Activated CD4-positive, alpha-beta T cell treated with anti-CD3 and anti-CD28 coated beads for 36 hours (primary cell): ENCODE results near the gene NOX5. TPM values are rescaled to one million over a fixed set of nuclear protein-coding genes. Genes with fewer than 3 reads are reported as not detected.

Source experiments
- ATAC-seq: fragments of 200-7000 bp; cut with Tn5 transposase; one replicate; pipeline ENCODE4 v1.10.0; 2021; ENCODE audit warnings: mild to moderate bottlenecking, moderate library complexity
- CTCF ChIA-PET: fragments of 350-600 bp; sonication (Branson Sonifier 250); formaldehyde crosslinking; loops from one replicate; lab custom pipeline; 2021; ENCODE audit warnings: antibody characterized with exemption; lab: Charles Lee
- POLR2A ChIA-PET: fragments of 350-600 bp; sonication (Branson Sonifier 250); formaldehyde crosslinking; loops from one replicate; lab custom pipeline; 2021; ENCODE audit warnings: antibody characterized with exemption, inconsistent platforms; lab: Charles Lee
- DNase-seq: peaks from one replicate; pipeline ENCODE4 v3.0.0-alpha.2; 2020
- H3K27ac Mint-ChIP-seq: one replicate; pipeline ENCODE4 v1.8.0; 2021; ENCODE audit warnings: mixed read lengths
- H3K27me3 Mint-ChIP-seq: one replicate; pipeline ENCODE4 v1.8.0; 2021; ENCODE audit warnings: mixed read lengths
- H3K36me3 Mint-ChIP-seq: one replicate; pipeline ENCODE4 v1.8.0; 2021; ENCODE audit warnings: low read depth, mixed read lengths
- H3K4me1 Mint-ChIP-seq: one replicate; pipeline ENCODE4 v1.8.0; 2021; ENCODE audit warnings: mixed read lengths
- H3K4me3 Mint-ChIP-seq: one replicate; pipeline ENCODE4 v1.8.0; 2021; ENCODE audit warnings: mild to moderate bottlenecking, moderate library complexity, mixed read lengths
- H3K9me3 Mint-ChIP-seq: one replicate; pipeline ENCODE4 v1.8.0; 2021; ENCODE audit warnings: low read depth, mixed read lengths
- intact Hi-C, 2 experiments: fragments of 100-400 bp; cut with DNase I in 1 of 2; cut with micrococcal nuclease in 1 of 2; formaldehyde crosslinking; loops; one replicate each; pipeline versions ENCODE4 v1.14.2 to v1.15.1; 2022 to 2024; cut with DNase I, micrococcal nuclease
- total RNA-seq, 2 experiments: library from RNA; stranded (reverse); gene quantifications; one replicate each; pipeline ENCODE4 v1.2.3, GENCODE V29; 2021

NOX5 gene
- total RNA-seq, 2 experiments from 2014 or later = not detected

DNA sequence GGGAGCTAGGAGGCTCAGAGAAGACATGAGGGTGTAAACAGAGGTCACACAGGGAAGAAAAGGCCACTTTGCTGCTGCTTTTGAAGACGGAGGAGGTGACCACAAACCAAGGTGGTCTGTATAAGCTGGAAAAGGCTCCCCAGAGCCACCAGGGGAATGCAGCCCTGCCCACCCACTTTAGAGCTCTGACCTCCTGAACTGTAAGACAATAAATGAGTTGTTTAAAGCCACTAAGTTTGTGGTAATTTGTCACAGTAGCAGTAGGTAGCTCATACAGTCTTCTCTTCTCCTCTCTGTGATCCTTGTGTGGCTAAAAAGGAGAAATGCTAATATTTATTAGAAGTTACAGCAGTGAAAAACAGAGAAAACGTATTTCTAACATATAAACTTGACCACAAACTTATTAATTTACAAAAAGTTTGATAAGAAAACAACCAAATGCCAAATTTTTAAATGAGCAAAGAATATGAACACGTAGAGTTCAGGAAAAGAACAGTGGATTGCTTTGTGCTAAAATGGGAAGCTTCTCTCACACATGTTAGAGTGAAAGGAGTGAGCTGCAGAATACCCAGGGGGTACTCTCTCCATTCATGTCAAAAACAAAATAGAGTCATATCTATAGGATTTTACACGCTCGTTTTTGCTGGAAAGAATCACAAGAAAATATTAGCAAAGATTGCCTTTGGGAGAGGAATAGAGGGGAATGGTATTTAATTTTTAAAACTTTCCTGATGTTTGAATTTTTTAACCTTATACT is 71.0 kb downstream of the NOX5 start:
- POLR2A ChIA-PET = no interaction called here
- H3K9me3 Mint-ChIP-seq = no peaks in the 10 kb centered on the region
- CTCF ChIA-PET = interaction anchor here (0.7 to 1.0 kb wide), 3 partner anchors 17 to 194 kb away, joined by 3 to 4 read pairs (median 3); no protein-coding TSS in a partner anchor
- H3K36me3 Mint-ChIP-seq = no peaks in the 10 kb centered on the region
- peaks cover 7% of the 10 kb centered on the region for H3K4me1 Mint-ChIP-seq
- no peak overlapping the region for H3K4me3 Mint-ChIP-seq
- no peak for DNase-seq
- intact Hi-C loops = no loop called here
- H3K27me3 Mint-ChIP-seq = peaks cover 15% of the 10 kb centered on the region
- no peak for ATAC-seq
- no peak overlapping the region for H3K27ac Mint-ChIP-seq

- CTCF ChIA-PET = interaction anchor here (0.9 kb wide), 1 partner anchor 27 kb away, joined by 5 read pairs; no protein-coding TSS in a partner anchor
- Mint-ChIP-seq H3K36me3 (no peaks in the 10 kb centered on the region), H3K4me3 (no peak overlapping the region), H3K27me3 (peaks cover 12% of the 10 kb centered on the region), H3K27ac (no peak overlapping the region), H3K4me1 (peaks cover 7% of the 10 kb centered on the region), H3K9me3 (no peaks in the 10 kb centered on the region)
- intact Hi-C loops = no loop called here
- DNase-seq (no peak), ATAC-seq (no peak)
- POLR2A ChIA-PET = no interaction called here
Observed at GRCh38 chr15:69086427-69087204, 72.1 kb downstream of the NOX5 start.

DNA sequence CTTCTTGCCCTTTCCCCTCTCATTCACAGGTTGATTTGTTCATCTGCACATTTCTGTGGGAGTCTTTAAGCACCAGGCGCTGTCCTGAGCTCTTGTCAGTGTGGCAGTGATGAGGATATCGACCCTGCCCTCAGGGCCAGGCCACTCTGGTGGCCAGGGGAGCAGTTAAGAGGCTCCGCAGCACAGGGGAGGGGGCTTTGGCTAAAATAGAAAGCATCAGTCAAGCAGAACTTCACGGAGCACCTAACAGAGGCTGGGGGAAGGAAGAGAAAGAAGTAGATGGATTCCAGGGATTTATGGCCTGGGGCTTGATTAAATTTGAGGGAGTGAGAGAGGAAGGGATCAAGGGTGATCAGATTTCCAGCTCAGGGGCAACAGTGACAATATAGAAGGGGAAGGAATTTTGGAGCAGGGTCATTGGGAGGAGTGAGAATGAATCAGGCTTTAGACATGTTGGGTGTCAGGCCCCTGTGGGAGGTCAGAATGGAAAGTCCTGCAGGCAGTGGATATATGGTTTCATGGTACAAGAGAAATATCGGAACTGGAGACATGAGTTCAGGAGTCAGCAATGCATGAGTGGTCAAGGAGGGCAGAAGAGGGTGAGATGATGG is 73.0 kb downstream of the NOX5 start:
- Mint-ChIP-seq H3K4me3 (no peak overlapping the region), H3K27ac (no peak overlapping the region), H3K9me3 (no peaks in the 10 kb centered on the region), H3K4me1 (peaks cover 4% of the 10 kb centered on the region), H3K27me3 (peaks cover 12% of the 10 kb centered on the region), H3K36me3 (no peaks in the 10 kb centered on the region)
- DNase-seq = no peak
- no peak for ATAC-seq
- POLR2A ChIA-PET = no interaction called here
- intact Hi-C loops = no loop called here
- CTCF ChIA-PET = interaction anchor here (0.9 kb wide), 1 partner anchor 28 kb away, joined by 5 read pairs; no protein-coding TSS in a partner anchor

DNA sequence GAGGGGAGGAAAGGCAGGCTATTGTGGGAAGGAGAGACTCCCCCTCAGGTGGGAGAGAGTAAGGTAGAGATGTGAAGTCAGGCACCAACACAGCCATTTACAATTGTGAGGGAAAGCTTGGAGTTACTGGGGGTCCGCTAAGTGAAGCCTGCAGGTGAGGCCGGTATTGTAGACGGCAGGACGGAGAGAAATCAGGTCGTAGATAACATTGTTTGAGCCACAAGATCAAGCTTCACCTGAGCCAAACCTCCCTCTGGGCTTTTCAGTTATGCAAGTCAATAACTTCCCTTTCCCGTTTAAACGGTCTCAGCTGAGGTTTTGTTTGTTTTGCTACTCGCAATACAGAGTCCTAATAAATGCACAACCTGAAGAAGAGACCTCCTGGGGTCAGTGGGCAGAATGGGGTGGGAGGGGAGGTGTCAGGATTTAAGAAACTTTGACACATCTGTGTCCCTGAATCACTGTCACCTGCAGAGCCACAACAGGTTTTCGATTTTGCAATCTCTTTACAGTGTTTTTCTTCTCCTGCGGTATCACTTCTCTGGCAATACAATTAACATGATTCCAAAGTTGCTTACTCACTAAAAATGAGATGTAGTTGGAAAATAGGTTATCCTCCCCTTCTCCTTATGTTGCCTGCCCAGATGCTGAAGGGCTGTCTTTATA is 73.9 kb downstream of the NOX5 start:
- Mint-ChIP-seq H3K4me1 (no peaks in the 10 kb centered on the region), H3K9me3 (no peaks in the 10 kb centered on the region), H3K27me3 (peaks cover 12% of the 10 kb centered on the region), H3K36me3 (no peaks in the 10 kb centered on the region), H3K4me3 (no peak overlapping the region), H3K27ac (no peak overlapping the region)
- CTCF ChIA-PET = no interaction called here
- ATAC-seq (no peak), DNase-seq (no peak)
- POLR2A ChIA-PET = no interaction called here
- intact Hi-C loops = no loop called here

DNA sequence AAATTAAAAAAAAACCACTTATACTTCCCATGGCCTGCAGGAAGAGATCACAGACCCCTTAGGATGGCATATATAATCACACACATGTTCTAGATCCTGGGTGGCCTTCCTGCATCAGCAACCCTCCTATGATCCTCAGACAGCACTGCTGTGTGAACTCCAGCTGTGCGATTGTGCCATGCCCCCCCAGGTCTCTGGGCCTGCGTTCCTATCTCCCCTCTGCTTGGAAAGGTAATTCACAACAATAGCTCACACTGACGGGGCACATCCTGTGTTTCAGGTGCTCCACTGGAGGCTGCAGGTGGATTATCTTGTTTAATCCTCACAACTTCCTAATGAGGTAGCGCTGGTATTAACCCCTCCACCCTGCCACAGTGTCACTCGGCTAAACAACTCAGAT is 74.8 kb downstream of the NOX5 start:
- intact Hi-C loops = no loop called here

DNA sequence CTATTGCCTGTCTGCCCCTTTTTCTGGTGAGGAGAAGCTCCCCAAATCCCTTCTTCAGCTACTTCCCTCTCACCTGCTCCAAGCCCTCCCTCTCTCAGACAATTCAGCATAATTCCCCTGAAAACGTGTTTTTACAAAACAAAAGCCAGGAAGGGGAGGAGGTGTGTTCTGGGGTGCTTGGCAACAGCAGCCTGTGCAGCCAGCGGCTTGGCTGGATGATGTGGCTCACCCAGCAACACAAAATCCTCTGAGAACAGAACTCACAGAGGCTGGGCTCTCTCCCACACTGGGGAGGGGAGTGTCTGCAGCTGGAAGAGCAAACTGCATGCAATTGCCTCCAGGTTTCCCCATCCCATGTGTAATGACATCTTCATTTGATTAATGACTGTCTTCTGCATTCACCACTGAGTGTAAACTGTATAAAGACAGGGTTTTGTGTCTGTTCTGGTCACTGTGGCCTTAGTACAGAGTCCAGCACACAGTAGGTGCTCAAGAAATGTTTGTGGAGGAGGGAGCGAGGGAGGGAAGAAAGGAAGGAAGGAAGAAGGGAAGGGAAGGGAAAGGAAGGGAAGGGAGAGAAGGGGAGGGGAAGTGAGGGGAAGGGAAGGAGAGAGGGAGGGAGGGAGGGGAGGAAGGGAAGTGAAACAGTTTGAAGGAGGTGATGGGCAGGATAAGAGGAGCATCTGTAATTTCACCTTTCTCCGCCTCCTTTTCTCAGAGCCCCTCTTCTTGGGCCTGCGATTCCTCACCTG is 75.9 kb downstream of the NOX5 start:
- Mint-ChIP-seq H3K4me1 (no peaks in the 10 kb centered on the region), H3K27me3 (peaks cover 12% of the 10 kb centered on the region), H3K36me3 (no peaks in the 10 kb centered on the region), H3K27ac (no peak overlapping the region), H3K4me3 (no peak overlapping the region), H3K9me3 (no peaks in the 10 kb centered on the region)
- ATAC-seq (no peak), DNase-seq (no peak)
- intact Hi-C loops = no loop called here
- POLR2A ChIA-PET = interaction anchor here (0.8 kb wide), 1 partner anchor 1249 kb away, joined by 3 read pairs; no protein-coding TSS in a partner anchor
- CTCF ChIA-PET = interaction anchor here (0.6 kb wide), 1 partner anchor 278 kb away, joined by 3 read pairs; no protein-coding TSS in a partner anchor

More for the DNA sequence above, 74.8 kb downstream of the NOX5 start:
- CTCF ChIA-PET = no interaction called here
- H3K4me1 Mint-ChIP-seq = no peaks in the 10 kb centered on the region
- H3K36me3 Mint-ChIP-seq = no peaks in the 10 kb centered on the region
- no peak overlapping the region for H3K27ac Mint-ChIP-seq
- no peaks in the 10 kb centered on the region for H3K9me3 Mint-ChIP-seq
- POLR2A ChIA-PET = no interaction called here
- DNase-seq (no peak), ATAC-seq (no peak)
- H3K27me3 Mint-ChIP-seq = peaks cover 12% of the 10 kb centered on the region
- H3K4me3 Mint-ChIP-seq = no peak overlapping the region

- intact Hi-C loops = no loop called here
- no peaks in the 10 kb centered on the region for H3K9me3 Mint-ChIP-seq
- no peaks in the 10 kb centered on the region for H3K4me1 Mint-ChIP-seq
- no peaks in the 10 kb centered on the region for H3K36me3 Mint-ChIP-seq
- ChIA-PET CTCF (no interaction called here), POLR2A (no interaction called here)
- DNase-seq (no peak), ATAC-seq (no peak)
- H3K27ac Mint-ChIP-seq = no peak overlapping the region
- peaks cover 12% of the 10 kb centered on the region for H3K27me3 Mint-ChIP-seq
- no peak overlapping the region for H3K4me3 Mint-ChIP-seq
Observed at GRCh38 chr15:69091654-69092053, 77.2 kb downstream of the NOX5 start.

- Mint-ChIP-seq H3K27me3 (peaks cover 12% of the 10 kb centered on the region), H3K4me3 (no peak overlapping the region), H3K27ac (no peak overlapping the region), H3K9me3 (no peaks in the 10 kb centered on the region), H3K4me1 (no peaks in the 10 kb centered on the region), H3K36me3 (no peaks in the 10 kb centered on the region)
- ChIA-PET POLR2A (no interaction called here), CTCF (no interaction called here)
- DNase-seq = no peak
- ATAC-seq = no peak
- intact Hi-C loops = no loop called here
Observed at GRCh38 chr15:69092159-69092558, 77.7 kb downstream of the NOX5 start.

GRCh38 chr15:69093127-69093526 is 78.6 kb downstream of the NOX5 start:
- ATAC-seq (no peak), DNase-seq (no peak)
- Mint-ChIP-seq H3K36me3 (no peaks in the 10 kb centered on the region), H3K4me3 (no peak overlapping the region), H3K27ac (no peak overlapping the region), H3K27me3 (peaks cover 7% of the 10 kb centered on the region), H3K9me3 (no peaks in the 10 kb centered on the region), H3K4me1 (no peaks in the 10 kb centered on the region)
- intact Hi-C loops = no loop called here
- POLR2A ChIA-PET = no interaction called here
- CTCF ChIA-PET = interaction anchor here (0.8 kb wide), 1 partner anchor 67 kb away, joined by 3 read pairs; no protein-coding TSS in a partner anchor

GRCh38 chr15:69093614-69094013 is 79.1 kb downstream of the NOX5 start:
- Mint-ChIP-seq H3K27ac (no peak overlapping the region), H3K4me1 (no peaks in the 10 kb centered on the region), H3K27me3 (peaks cover 5% of the 10 kb centered on the region), H3K9me3 (no peaks in the 10 kb centered on the region), H3K4me3 (no peak overlapping the region), H3K36me3 (no peaks in the 10 kb centered on the region)
- POLR2A ChIA-PET = no interaction called here
- intact Hi-C loops = no loop called here
- ATAC-seq (no peak), DNase-seq (no peak)
- CTCF ChIA-PET = interaction anchor here (0.8 kb wide), 1 partner anchor 68 kb away, joined by 3 read pairs; no protein-coding TSS in a partner anchor
